IPS-20b (cell line): ENCODE results near the gene KDM4C.

ENCODE experiments used
- H3K27ac ChIP-seq: one replicate; pipeline ENCODE4 v1.5.1; 2013; ENCODE audit warnings: low read length
- H3K27me3 ChIP-seq: 2 replicates; pipeline ENCODE4 v1.6.1; 2013; ENCODE audit warnings: mild to moderate bottlenecking, low read length, inconsistent platforms; ENCODE audit not compliant: insufficient read depth
- H3K36me3 ChIP-seq: 2 replicates; pipeline ENCODE4 v1.6.1; 2013; ENCODE audit warnings: low read depth, mild to moderate bottlenecking, inconsistent platforms, low read length, moderate library complexity; ENCODE audit not compliant: insufficient read depth
- H3K4me1 ChIP-seq: 2 replicates; pipeline ENCODE4 v1.6.1; 2013; ENCODE audit warnings: mild to moderate bottlenecking, control low read depth, inconsistent platforms, low read length, moderate library complexity; ENCODE audit not compliant: insufficient read depth
- H3K4me3 ChIP-seq: 2 replicates; pipeline ENCODE4 v1.5.1; 2013; ENCODE audit warnings: mild to moderate bottlenecking, low read length, inconsistent platforms
- H3K9ac ChIP-seq: 2 replicates; pipeline ENCODE4 v1.6.1; 2013; ENCODE audit warnings: low read depth, mild to moderate bottlenecking, inconsistent platforms, low read length, moderate library complexity
- H3K9me3 ChIP-seq: 2 replicates; pipeline ENCODE4 v1.6.1; 2013; ENCODE audit warnings: mild to moderate bottlenecking, low read depth, low read length, inconsistent platforms; ENCODE audit not compliant: insufficient read depth

The KDM4C gene

GRCh38 chr9:7095058-7095457 is 337.3 kb downstream of the KDM4C start:
- Histone ChIP-seq H3K4me1 (no peaks in the 10 kb centered on the region), H3K9ac (no peak overlapping the region), H3K36me3 (0 out of 2 replicates have a peak, but pooled peaks cover 6% of the 10 kb centered on the region), H3K27me3 (no peaks in the 10 kb centered on the region), H3K27ac (no peak overlapping the region), H3K9me3 (peaks cover 10% of the 10 kb centered on the region), H3K4me3 (no peak overlapping the region)

- Histone ChIP-seq H3K4me3 (no peak overlapping the region), H3K27me3 (no peaks in the 10 kb centered on the region), H3K9me3 (peaks cover 10% of the 10 kb centered on the region)
Observed at GRCh38 chr9:7097040-7097715, 339.4 kb downstream of the KDM4C start.

GRCh38 chr9:7097785-7098752 is 340.3 kb downstream of the KDM4C start:
- Histone ChIP-seq H3K4me1 (peaks cover 2% of the 10 kb centered on the region), H3K4me3 (no peak overlapping the region), H3K9me3 (peaks cover 10% of the 10 kb centered on the region), H3K27me3 (no peaks in the 10 kb centered on the region), H3K36me3 (0 out of 2 replicates have a peak, but pooled peaks cover 6% of the 10 kb centered on the region), H3K27ac (no peak overlapping the region), H3K9ac (no peak overlapping the region)

More at GRCh38 chr9:7097040-7097715, 339.4 kb downstream of the KDM4C start:
- no peak overlapping the region for H3K27ac ChIP-seq
- no peaks in the 10 kb centered on the region; the same call in 1 of the 2 replicates for H3K4me1 ChIP-seq
- H3K36me3 ChIP-seq = 0 out of 2 replicates have a peak, but pooled peaks cover 6% of the 10 kb centered on the region
- no peak overlapping the region for H3K9ac ChIP-seq

- Histone ChIP-seq H3K9ac (no peak overlapping the region), H3K36me3 (peaks cover 11% of the 10 kb centered on the region; the same call in 1 of the 2 replicates), H3K27me3 (no peaks in the 10 kb centered on the region), H3K9me3 (peaks cover 10% of the 10 kb centered on the region), H3K4me1 (peaks cover 6% of the 10 kb centered on the region), H3K27ac (no peak overlapping the region), H3K4me3 (no peak overlapping the region)
Observed at GRCh38 chr9:7103367-7103766, 345.6 kb downstream of the KDM4C start.

GRCh38 chr9:7103771-7104170 is 346.0 kb downstream of the KDM4C start:
- no peaks in the 10 kb centered on the region for H3K27me3 ChIP-seq
- H3K9ac ChIP-seq = no peak overlapping the region
- H3K9me3 ChIP-seq = peaks cover 9% of the 10 kb centered on the region
- peaks cover 11% of the 10 kb centered on the region; the same call in 1 of the 2 replicates for H3K36me3 ChIP-seq
- H3K4me1 ChIP-seq = peaks cover 6% of the 10 kb centered on the region
- no peak overlapping the region for H3K27ac ChIP-seq
- H3K4me3 ChIP-seq = no peak overlapping the region

GRCh38 chr9:7104625-7105024 is 346.9 kb downstream of the KDM4C start:
- Histone ChIP-seq H3K36me3 (peaks cover 5% of the 10 kb centered on the region; the same call in 1 of the 2 replicates), H3K4me3 (no peak overlapping the region), H3K9me3 (0 out of 2 replicates have a peak, but pooled peaks cover under 1% of the 10 kb centered on the region), H3K27ac (no peak overlapping the region), H3K9ac (no peak overlapping the region), H3K4me1 (peaks cover 6% of the 10 kb centered on the region), H3K27me3 (no peaks in the 10 kb centered on the region)

GRCh38 chr9:7105095-7105494 is 347.3 kb downstream of the KDM4C start:
- peaks cover 6% of the 10 kb centered on the region for H3K4me1 ChIP-seq
- H3K9me3 ChIP-seq = no peaks in the 10 kb centered on the region
- peaks cover 5% of the 10 kb centered on the region; the same call in 1 of the 2 replicates for H3K36me3 ChIP-seq
- no peak overlapping the region for H3K4me3 ChIP-seq
- no peaks in the 10 kb centered on the region for H3K27me3 ChIP-seq
- H3K9ac ChIP-seq = no peak overlapping the region
- no peak overlapping the region for H3K27ac ChIP-seq

GRCh38 chr9:7108936-7109335 is 351.2 kb downstream of the KDM4C start:
- H3K9ac ChIP-seq = no peak overlapping the region

GRCh38 chr9:7111413-7111812 is 353.6 kb downstream of the KDM4C start:
- Histone ChIP-seq H3K27ac (no peak overlapping the region), H3K4me3 (no peak overlapping the region), H3K27me3 (no peaks in the 10 kb centered on the region), H3K9me3 (no peaks in the 10 kb centered on the region), H3K36me3 (no peaks in the 10 kb centered on the region), H3K9ac (no peak overlapping the region), H3K4me1 (no peaks in the 10 kb centered on the region)

More at GRCh38 chr9:7108936-7109335, 351.2 kb downstream of the KDM4C start:
- H3K27ac ChIP-seq = no peak overlapping the region
- peaks cover 2% of the 10 kb centered on the region; the same call in 1 of the 2 replicates for H3K36me3 ChIP-seq
- no peaks in the 10 kb centered on the region for H3K27me3 ChIP-seq
- H3K9me3 ChIP-seq = no peaks in the 10 kb centered on the region
- H3K4me3 ChIP-seq = no peak overlapping the region
- H3K4me1 ChIP-seq = no peaks in the 10 kb centered on the region

GRCh38 chr9:7115606-7116005 is 357.8 kb downstream of the KDM4C start:
- H3K27me3 ChIP-seq = no peaks in the 10 kb centered on the region
- no peak overlapping the region for H3K27ac ChIP-seq

GRCh38 chr9:7117676-7118561 is 360.1 kb downstream of the KDM4C start:
- H3K4me1 ChIP-seq = peaks cover 6% of the 10 kb centered on the region
- H3K36me3 ChIP-seq = no peaks in the 10 kb centered on the region
- no peak overlapping the region for H3K4me3 ChIP-seq
- H3K27ac ChIP-seq = no peak overlapping the region
- no peak overlapping the region for H3K9ac ChIP-seq
- no peaks in the 10 kb centered on the region for H3K27me3 ChIP-seq
- H3K9me3 ChIP-seq = no peaks in the 10 kb centered on the region

More at GRCh38 chr9:7115606-7116005, 357.8 kb downstream of the KDM4C start:
- Histone ChIP-seq H3K4me1 (peaks cover 6% of the 10 kb centered on the region), H3K9ac (no peak overlapping the region), H3K36me3 (no peaks in the 10 kb centered on the region), H3K4me3 (no peak overlapping the region), H3K9me3 (no peaks in the 10 kb centered on the region)
